RWPE1 (cell line): Measurements from ENCODE around the gene DNAJC13.
A peak's percentile ranks its signal among the peaks of the same experiment; 100 is the strongest.

Source experiments
- CTCF ChIA-PET: fragments of 350-600 bp; sonication (Branson Sonifier 250); formaldehyde crosslinking; extraction: SDS; loops from one replicate; lab custom pipeline; 2021; lab: Yijun Ruan, JAX
- POLR2A ChIA-PET: fragments of 400-600 bp; formaldehyde crosslinking; extraction: SDS; loops from one replicate; lab custom pipeline; 2020; ENCODE audit warnings: antibody characterized with exemption; ENCODE audit not compliant: low non-redundant PET; lab: Yijun Ruan, JAX
- DNase-seq: peaks from one replicate; pipeline ENCODE4 v3.0.0; 2012; ENCODE audit warnings: low spot score
- H3K27ac ChIP-seq: fragments of 450-650 bp; 2 replicates; pipeline ENCODE4 v1.5.1; 2017
- CTCF ChIP-seq: fragments of 450-650 bp; conservative IDR thresholded peaks from 2 replicates; pipeline ENCODE4 v1.5.1; 2017; ENCODE audit warnings: low read depth, mild to moderate bottlenecking

DNAJC13 gene

GRCh38 chr3:132418916-132419315 lies 1.6 kb downstream of the DNAJC13 start:
- DNase-seq = no peak
- CTCF ChIA-PET = interaction anchor here (0.7 kb wide), 1 partner anchor 22 kb away, joined by 3 read pairs; no protein-coding TSS in a partner anchor

GRCh38 chr3:132421832-132422231 lies 4.5 kb downstream of the DNAJC13 start:
- ChIA-PET POLR2A (no interaction called here), CTCF (interaction anchor here (0.7 to 1.0 kb wide), 2 partner anchors 24 to 26 kb away, joined by 3 to 4 read pairs; no protein-coding TSS in a partner anchor)
- DNase-seq = no peak
- no peak for TF ChIP-seq CTCF
- no peak overlapping the region for H3K27ac ChIP-seq

More at GRCh38 chr3:132418916-132419315, 1.6 kb downstream of the DNAJC13 start:
- TF ChIP-seq CTCF = no peak
- no peak overlapping the region for H3K27ac ChIP-seq
- POLR2A ChIA-PET = no interaction called here

- TF ChIP-seq CTCF = no peak
- no peak overlapping the region for H3K27ac ChIP-seq
- ChIA-PET POLR2A (no interaction called here), CTCF (interaction anchor here (0.7 to 1.0 kb wide), 2 partner anchors 24 to 25 kb away, joined by 3 to 4 read pairs; no protein-coding TSS in a partner anchor)
- no peak for DNase-seq
These were observed 5.2 kb downstream of the DNAJC13 start for GRCh38 chr3:132422531-132422930.

GRCh38 chr3:132432639-132433038 lies 15.3 kb downstream of the DNAJC13 start:
- peak; percentile 75 for DNase-seq
- H3K27ac ChIP-seq = no peak overlapping the region
- ChIA-PET CTCF (no interaction called here), POLR2A (no interaction called here)
- TF ChIP-seq CTCF = no peak

- TF ChIP-seq CTCF = no peak
- POLR2A ChIA-PET = no interaction called here
- no peak for DNase-seq
- CTCF ChIA-PET = no interaction called here
- no peak overlapping the region for H3K27ac ChIP-seq
These were observed 15.8 kb downstream of the DNAJC13 start for GRCh38 chr3:132433121-132433520.

- ChIA-PET CTCF (interaction anchor here (1.1 kb wide), 1 partner anchor 13 kb away, joined by 3 read pairs; no protein-coding TSS in a partner anchor), POLR2A (no interaction called here)
- DNase-seq = no peak
- no peak overlapping the region for H3K27ac ChIP-seq
- TF ChIP-seq CTCF = no peak
These were observed 18.1 kb downstream of the DNAJC13 start for GRCh38 chr3:132435224-132435910.
